ENCODE results near the gene MPZL2.

DNA sequence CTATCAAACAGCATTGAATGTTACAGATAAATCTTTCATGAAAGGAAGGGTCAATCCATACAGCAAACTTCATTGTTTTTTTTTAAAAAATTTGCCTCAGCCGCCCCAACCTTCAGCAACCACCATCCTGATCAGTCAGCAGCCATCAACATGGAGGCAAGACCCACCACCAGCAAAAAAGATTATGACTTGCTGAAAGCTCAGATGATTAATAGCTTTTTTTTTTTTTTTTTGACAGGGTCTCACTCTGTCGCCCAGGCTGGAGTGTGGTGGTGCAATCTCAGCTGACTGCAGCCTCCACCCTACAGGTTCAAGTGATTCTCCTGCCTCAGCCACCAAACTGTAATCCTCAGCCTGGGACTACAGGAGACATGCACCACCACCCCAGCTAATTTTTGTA lies 22.4 kb upstream of the MPZL2 start:
- TF ChIP-seq, protein P1, sequence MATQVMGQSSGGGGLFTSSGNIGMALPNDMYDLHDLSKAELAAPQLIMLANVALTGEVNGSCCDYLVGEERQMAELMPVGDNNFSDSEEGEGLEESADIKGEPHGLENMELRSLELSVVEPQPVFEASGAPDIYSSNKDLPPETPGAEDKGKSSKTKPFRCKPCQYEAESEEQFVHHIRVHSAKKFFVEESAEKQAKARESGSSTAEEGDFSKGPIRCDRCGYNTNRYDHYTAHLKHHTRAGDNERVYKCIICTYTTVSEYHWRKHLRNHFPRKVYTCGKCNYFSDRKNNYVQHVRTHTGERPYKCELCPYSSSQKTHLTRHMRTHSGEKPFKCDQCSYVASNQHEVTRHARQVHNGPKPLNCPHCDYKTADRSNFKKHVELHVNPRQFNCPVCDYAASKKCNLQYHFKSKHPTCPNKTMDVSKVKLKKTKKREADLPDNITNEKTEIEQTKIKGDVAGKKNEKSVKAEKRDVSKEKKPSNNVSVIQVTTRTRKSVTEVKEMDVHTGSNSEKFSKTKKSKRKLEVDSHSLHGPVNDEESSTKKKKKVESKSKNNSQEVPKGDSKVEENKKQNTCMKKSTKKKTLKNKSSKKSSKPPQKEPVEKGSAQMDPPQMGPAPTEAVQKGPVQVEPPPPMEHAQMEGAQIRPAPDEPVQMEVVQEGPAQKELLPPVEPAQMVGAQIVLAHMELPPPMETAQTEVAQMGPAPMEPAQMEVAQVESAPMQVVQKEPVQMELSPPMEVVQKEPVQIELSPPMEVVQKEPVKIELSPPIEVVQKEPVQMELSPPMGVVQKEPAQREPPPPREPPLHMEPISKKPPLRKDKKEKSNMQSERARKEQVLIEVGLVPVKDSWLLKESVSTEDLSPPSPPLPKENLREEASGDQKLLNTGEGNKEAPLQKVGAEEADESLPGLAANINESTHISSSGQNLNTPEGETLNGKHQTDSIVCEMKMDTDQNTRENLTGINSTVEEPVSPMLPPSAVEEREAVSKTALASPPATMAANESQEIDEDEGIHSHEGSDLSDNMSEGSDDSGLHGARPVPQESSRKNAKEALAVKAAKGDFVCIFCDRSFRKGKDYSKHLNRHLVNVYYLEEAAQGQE (IDR thresholded peaks at IDR 0.05; ENCODE audit: insufficient replicate concordance, low read depth) = no peak
- TF ChIP-seq, protein P2, sequence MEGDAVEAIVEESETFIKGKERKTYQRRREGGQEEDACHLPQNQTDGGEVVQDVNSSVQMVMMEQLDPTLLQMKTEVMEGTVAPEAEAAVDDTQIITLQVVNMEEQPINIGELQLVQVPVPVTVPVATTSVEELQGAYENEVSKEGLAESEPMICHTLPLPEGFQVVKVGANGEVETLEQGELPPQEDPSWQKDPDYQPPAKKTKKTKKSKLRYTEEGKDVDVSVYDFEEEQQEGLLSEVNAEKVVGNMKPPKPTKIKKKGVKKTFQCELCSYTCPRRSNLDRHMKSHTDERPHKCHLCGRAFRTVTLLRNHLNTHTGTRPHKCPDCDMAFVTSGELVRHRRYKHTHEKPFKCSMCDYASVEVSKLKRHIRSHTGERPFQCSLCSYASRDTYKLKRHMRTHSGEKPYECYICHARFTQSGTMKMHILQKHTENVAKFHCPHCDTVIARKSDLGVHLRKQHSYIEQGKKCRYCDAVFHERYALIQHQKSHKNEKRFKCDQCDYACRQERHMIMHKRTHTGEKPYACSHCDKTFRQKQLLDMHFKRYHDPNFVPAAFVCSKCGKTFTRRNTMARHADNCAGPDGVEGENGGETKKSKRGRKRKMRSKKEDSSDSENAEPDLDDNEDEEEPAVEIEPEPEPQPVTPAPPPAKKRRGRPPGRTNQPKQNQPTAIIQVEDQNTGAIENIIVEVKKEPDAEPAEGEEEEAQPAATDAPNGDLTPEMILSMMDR (IDR thresholded peaks at IDR 0.05; ENCODE audit: insufficient read depth, low read length) = no peak
- TF ChIP-seq GABPA (IDR thresholded peaks at IDR 0.05; ENCODE audit: low read depth) (no peak), POLR2AphosphoS5 (IDR thresholded peaks at IDR 0.05; ENCODE audit: low read depth) (no peak)

Measured in HL-60 (cell line).